NCI-H1436 treated with DMSO at 0.1 percent for 48 hours (cell line): Measurements from ENCODE around the gene CBL.
A peak's percentile ranks its signal among the peaks of the same experiment; 100 is the strongest.
"Not testable (repeated sequence)": the region's sequence is repeated elsewhere in the genome, so short reads cannot be mapped to it uniquely, and the experiment has no call there.

Experiments used
- DNase-seq: peaks from one replicate; lab custom pipeline; 2025; lab: John Stamatoyannopoulos, UW

The CBL gene

GRCh38 chr11:119185981-119186634 is 20.0 kb upstream of the CBL start:
- DNase-seq = no peak

- no peak for DNase-seq
Measured at GRCh38 chr11:119187123-119187892, 18.8 kb upstream of the CBL start.

DNA sequence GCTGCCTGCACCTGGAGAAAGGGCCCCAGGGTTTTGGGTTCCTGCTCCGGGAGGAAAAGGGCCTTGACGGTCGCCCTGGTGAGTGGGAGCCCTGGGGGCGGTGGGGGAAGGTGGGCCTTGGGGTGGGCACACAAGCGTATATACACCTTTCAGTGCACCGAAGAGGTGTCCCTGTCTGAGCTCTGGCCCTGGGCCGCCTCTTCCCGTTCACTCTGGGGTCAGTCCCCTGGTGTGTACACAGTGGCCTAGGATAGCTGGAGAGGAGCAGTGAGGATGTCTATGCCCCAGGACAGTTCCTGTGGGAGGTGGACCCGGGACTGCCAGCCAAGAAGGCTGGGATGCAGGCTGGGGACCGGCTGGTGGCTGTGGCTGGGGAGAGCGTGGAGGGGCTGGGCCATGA is 18.1 kb upstream of the CBL start:
- DNase-seq = no peak

DNA sequence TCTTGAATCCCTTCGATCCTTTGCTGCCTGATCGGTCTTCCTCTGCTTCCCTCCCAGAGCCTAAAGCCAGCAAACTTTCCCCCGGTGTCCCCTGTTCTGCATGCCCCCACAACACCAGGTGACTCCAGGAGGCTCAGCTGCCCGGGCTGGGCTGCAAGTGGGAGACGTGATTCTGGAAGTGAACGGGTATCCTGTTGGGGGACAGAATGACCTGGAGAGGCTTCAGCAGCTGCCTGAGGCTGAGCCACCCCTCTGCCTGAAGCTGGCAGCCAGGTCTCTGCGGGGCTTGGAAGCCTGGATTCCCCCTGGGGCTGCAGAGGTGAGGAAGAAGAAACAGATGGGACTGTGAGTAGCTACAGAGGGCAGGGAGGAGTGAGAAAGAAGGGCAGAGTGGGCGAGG is 17.3 kb upstream of the CBL start:
- no peak for DNase-seq

DNA sequence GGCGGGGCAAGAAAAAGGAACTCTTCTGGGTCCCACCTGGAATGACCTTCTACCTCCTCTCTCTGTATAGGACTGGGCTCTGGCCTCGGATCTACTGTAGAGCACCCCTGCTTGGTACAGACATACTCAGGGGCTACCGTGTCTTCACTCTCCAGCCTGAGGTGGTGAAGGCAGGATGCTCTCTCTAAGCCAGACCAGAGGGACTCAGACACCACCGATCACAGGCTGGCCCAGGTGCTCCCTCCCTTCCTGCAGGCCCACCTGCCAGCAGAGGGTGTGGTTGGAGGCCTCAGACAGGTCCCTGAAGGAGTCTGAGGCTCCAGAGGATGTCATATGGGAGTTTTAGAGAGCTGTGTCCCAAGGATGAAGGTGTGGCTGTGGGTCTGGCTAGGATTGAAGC is 16.7 kb upstream of the CBL start:
- DNase-seq = no peak

GRCh38 chr11:119190531-119190930 is 15.6 kb upstream of the CBL start:
- DNase-seq = no peak

- not testable (repeated sequence) for DNase-seq
Measured at GRCh38 chr11:119191265-119191664, 14.9 kb upstream of the CBL start.

DNA sequence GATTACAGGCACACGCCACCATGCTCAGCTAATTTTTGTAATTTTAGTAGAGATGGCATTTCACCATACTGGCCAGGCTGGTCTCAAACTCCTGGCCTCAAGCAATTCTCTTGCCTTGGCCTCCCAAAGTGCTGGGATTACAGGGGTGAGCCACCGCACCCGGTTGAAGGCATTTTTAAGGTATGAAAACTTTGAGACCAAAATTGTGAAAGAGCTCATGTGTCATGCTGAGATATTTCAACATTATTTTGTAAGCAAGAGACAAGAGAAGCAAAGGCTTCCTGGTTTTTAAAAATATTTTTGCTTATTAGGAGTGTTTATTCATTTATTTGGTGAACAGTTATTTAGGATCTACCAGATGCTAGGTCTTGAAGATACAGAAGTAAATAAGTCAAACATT is 14.0 kb upstream of the CBL start:
- DNase-seq = no peak

GRCh38 chr11:119193001-119193400 is 13.1 kb upstream of the CBL start:
- no peak for DNase-seq

GRCh38 chr11:119193626-119194025 is 12.5 kb upstream of the CBL start:
- no peak for DNase-seq

DNA sequence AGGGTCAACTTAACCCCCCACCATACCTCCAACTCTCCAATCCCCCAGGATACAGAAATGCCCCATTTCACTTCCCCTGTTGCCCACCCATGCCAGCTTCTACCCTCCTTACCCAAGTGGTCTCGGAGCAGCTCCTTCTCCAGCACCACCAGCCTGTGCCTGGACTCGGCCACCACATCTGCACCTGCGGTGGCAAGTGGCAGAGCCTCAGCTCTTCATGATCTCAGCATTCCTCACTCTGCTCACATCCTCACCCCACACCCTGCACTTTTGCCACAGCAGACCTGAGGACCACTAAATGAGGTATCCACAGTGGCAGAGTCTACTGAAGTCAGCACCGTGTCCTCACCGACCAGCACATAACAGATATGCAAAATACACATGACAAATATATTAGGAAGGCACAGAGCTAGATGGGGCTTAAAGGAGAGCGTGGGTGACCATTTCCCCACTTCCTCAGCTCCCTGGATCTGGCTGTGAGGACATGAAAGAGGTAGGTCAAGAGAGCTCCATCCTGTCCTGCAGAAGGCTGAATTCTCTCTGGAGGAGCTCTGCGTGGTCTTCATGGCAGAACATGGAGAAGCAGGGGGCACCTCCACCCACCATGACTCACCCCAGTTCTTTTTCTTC is 11.2 kb upstream of the CBL start:
- no peak for DNase-seq

DNA sequence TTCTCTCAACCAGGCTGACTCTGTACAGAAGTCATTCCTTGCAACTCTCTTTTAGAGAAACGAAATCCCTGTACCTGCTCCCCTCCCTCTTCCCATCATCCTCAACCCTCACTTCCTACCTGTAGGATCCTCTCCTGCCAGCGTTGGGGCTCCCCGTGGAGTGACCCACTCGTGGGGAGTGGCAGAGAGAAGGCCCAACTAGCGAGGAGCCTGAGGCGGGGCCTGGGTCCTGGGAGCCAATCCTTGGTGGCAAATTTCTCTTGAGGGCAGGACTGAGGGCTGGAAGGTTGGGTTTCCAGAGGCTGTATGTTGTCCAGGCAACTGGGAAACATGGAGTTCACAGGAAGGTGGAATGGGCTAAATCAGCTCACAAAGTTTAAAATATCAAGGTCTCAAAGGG is 10.5 kb upstream of the CBL start:
- DNase-seq = no peak

DNA sequence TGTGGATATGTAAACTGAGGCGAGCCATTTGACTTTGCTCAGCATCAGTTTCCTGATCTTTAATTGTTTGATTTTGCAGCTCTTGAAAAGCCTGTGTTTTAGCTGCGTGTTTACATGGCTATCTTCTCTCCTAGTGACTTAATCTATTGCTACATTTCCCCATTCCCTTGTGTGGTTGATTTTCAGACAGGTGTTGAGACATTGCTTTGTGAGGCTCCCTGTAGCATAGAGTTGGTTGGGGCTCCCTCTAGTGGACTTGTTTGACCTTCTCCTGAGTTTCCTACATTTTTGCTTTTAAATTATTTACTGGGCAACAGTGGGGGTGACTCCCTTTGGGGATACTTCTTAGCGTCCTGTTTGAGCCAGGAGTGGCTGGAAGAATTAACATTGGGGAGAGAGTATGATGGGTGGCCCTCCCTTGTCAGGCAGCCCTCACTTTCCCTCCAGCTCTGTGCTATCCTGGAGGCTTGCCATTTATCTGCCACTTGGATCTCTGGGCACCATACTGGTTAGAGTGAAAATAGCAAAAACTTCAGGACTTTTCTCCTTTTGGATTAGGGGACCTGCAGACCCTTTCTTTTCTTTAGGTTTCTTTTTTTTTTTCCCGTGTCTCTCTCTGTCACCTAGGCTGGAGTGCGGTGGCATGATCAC is 9.2 kb upstream of the CBL start:
- DNase-seq = peak; percentile 53

GRCh38 chr11:119198925-119199324 is 7.2 kb upstream of the CBL start:
- DNase-seq = no peak

DNA sequence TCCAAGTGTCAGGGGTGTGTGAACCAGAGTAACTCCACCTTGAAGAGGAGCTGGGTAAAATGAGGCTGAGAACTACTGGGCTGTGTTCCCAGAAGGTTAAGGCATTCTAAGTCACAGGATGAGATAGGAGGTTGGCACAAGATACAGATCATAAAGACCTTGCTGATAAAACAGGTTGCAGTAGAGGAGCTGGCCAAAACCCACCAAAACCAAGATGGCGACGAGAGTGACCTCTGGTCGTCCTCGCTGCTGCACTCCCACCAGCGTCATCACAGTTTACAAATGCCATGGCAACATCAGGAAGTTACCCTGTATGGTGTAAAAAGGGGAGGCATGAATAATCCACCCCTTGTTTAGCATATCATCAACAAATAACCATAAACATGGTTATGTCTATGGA is 4.9 kb upstream of the CBL start:
- not testable (repeated sequence) for DNase-seq

- DNase-seq = no peak
Measured at GRCh38 chr11:119202554-119202953, 3.6 kb upstream of the CBL start.

- DNase-seq = no peak
Measured at GRCh38 chr11:119204066-119204465, 2.1 kb upstream of the CBL start.

DNA sequence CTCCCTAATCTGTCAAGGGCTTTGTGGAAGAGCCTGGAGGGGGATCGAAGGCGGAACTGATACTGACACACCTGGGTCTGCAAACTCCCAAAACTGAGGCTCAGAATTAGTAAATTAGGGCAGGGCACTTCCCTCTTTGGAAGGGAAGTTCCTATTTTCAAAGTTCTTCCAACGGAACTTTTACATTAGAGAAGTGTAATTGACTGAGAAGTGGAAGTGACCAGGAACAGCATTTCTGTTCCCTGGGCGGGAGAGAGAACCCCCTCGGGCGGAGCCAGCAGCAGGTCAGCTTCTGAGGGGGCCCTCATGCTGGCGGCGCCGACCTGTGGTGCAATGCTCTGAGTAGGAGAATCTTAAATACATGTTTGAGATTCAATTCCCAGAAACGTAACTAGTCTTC is 1.1 kb upstream of the CBL start:
- DNase-seq = no peak

DNA sequence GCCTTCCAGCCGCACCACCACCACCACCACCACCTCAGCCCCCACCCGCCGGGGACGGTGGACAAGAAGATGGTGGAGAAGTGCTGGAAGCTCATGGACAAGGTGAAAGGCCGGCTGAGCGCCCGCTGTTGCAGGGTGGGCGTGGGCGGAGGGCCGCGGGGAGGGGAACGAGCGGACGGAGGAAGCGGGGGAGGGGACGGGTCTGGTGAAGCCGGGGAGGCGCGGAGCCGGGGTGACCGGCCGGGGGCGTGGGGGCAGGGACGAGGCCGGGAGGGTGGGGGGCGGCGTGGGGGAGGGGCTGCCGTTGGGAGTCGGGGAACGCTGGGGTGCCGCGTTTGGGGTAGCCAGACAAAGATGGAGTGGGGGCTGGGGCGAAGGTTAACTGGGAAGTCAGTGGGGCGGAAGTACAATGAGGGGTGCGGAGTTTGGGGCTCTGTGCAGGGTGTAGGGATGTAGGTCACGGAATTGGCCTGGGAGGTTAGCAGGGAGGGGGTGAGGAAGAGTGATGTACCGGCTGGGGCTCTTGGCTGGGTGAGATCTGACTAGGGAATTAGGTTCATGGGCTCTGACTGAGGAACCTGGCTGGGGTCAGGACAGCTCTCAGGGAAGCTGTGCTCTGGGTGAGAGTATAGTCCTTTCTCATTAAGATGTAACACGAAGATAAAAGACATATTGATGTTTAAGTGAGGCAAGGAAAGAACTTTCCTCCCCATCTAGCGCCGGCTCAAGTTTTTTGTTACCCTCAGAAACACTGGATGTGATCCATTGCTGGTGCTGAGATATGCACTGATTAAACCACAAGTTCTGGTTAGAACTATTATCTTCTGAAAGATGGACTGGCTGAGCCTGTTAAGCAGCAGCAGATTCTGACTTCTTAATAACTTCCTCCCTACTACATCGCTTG is 624 bp downstream of the CBL start:
- DNase-seq = no peak

DNA sequence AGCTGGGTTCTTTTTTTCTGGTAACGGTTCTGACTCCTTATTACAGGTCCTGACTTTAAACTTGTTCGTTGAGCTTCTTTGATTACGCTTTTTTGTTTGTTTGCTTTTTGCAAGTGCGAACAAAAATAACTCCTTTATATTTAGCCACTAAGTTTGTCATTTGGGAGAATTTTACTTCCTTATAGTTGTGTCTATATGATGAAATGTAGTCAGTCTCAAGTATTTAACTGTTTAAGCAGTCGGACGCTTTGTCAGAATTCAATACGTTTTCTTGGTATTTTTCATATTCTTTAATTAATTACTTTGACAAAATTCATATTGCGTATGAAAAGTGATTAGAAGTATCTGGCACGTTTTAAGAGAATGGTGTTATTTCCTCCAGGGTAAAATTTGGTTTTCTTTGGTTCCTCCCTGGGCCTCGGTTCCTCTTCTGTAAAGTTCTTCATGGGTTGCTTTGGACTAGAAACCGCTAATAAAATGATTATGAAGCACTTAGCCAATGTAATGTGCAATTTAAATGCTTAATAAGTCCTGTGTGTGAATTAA is 1.3 kb downstream of the CBL start:
- no peak for DNase-seq

GRCh38 chr11:119209186-119209585 is 3.0 kb downstream of the CBL start:
- DNase-seq = no peak

DNA sequence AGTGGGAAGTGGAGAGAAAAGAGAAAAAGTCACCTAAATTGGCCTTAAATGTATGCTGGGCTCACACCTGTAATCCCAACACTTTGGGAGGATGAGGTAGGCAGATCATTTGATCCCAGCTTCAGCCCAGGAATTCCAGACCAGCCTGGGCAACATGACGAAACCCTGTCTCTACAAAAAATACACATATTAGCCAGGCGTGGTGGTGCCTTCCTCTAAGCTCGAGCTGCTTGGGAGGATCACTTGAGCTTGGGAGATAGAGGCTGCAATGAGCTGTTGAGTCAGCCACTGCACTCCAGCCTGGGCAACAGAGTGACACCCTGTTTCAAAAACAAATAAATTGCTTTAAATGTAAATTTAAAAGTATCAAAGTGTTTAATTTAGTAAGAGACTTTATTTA is 3.9 kb downstream of the CBL start:
- no peak for DNase-seq
